H1 (cell line): Measurements from ENCODE around the gene ASMTL. TPM values are rescaled to one million over a fixed set of nuclear protein-coding genes. Genes with fewer than 3 reads are reported as not detected.

Experiments used
- CTCF ChIA-PET: fragments of 300-600 bp; sonication (Branson Sonifier 250); formaldehyde crosslinking; loops from one replicate; lab custom pipeline; 2021; ENCODE audit not compliant: partially characterized antibody; lab: Charles Lee
- POLR2A ChIA-PET: fragments of 300-600 bp; sonication (Branson Sonifier 250); formaldehyde crosslinking; loops from one replicate; lab custom pipeline; 2021; ENCODE audit warnings: inconsistent platforms; ENCODE audit not compliant: partially characterized antibody; lab: Charles Lee
- DNase-seq, 2 experiments: peaks; one replicate each; pipeline versions ENCODE4 v3.0.0 to v3.0.0-alpha.2; 2010 to 2022; ENCODE audit warnings: low spot score in 2 of 2, low read depth in 1 of 2, mixed read lengths in 1 of 2
- FAIRE-seq: peaks from 2 replicates; lab custom pipeline; 2011; peaks lifted over from hg19 to GRCh38; lab: Jason Lieb, UNC
- H2AFZ ChIP-seq: 2 replicates; pipeline ENCODE4 v1.8.1; 2012; ENCODE audit warnings: low read length, inconsistent platforms
- H2AK5ac ChIP-seq: 2 replicates; pipeline ENCODE4 v1.6.1; 2013; ENCODE audit warnings: low read depth, low read length
- H2BK120ac ChIP-seq: replicated peaks from 2 replicates; pipeline ENCODE3; 2013; ENCODE audit warnings: low read depth, low read length, inconsistent platforms
- H2BK12ac ChIP-seq: 2 replicates; pipeline ENCODE4 v1.6.1; 2013; ENCODE audit warnings: low read depth, low read length
- H2BK15ac ChIP-seq: 2 replicates; pipeline ENCODE4 v1.6.1; 2013; ENCODE audit warnings: low read length
- H2BK20ac ChIP-seq: 2 replicates; pipeline ENCODE4 v1.6.1; 2013; ENCODE audit warnings: low read length
- H2BK5ac ChIP-seq: 2 replicates; pipeline ENCODE4 v1.6.1; 2013; ENCODE audit warnings: low read depth, low read length
- H3K14ac ChIP-seq: 2 replicates; pipeline ENCODE4 v1.6.1; 2013; ENCODE audit warnings: inconsistent platforms; ENCODE audit not compliant: insufficient read length
- H3K18ac ChIP-seq: 2 replicates; pipeline ENCODE4 v1.6.1; 2013; ENCODE audit warnings: low read length; ENCODE audit errors: extremely low read depth
- H3K23ac ChIP-seq: 2 replicates; pipeline ENCODE4 v1.6.1; 2013; ENCODE audit warnings: inconsistent platforms; ENCODE audit not compliant: insufficient read length
- H3K23me2 ChIP-seq: 2 replicates; pipeline ENCODE4 v1.6.1; 2013; ENCODE audit warnings: low read depth, low read length
- H3K27ac ChIP-seq: 2 replicates; pipeline ENCODE4 v1.6.1; 2011; ENCODE audit warnings: low read depth, low read length, inconsistent platforms
- H3K27me3 ChIP-seq, 4 experiments: replicated peaks in 1 of 4; 1 replicate in 1 of 4; 2 replicates in 3 of 4; pipeline versions ENCODE4 v1.6.1 to v1.8.1; 2011 to 2013; ENCODE audit warnings: low read length in 3 of 4, mild to moderate bottlenecking in 3 of 4, inconsistent platforms in 2 of 4, mixed read lengths in 2 of 4, moderate library complexity in 1 of 4; ENCODE audit not compliant: control insufficient read depth in 3 of 4, insufficient read depth in 3 of 4; ENCODE audit errors: extremely low read depth in 1 of 4
- H3K36me3 ChIP-seq, 4 experiments: 2 replicates each; pipeline versions ENCODE4 v1.6.1 to v1.8.1; 2011 to 2013; ENCODE audit warnings: mild to moderate bottlenecking in 4 of 4, low read length in 3 of 4, moderate library complexity in 2 of 4, control low read depth in 1 of 4, inconsistent platforms in 1 of 4; ENCODE audit not compliant: insufficient read depth in 4 of 4, control insufficient read depth in 2 of 4
- H3K4ac ChIP-seq: replicated peaks from 2 replicates; pipeline ENCODE3; 2013; ENCODE audit warnings: low read length, low read depth, mixed read lengths, inconsistent platforms; ENCODE audit not compliant: insufficient read length
- H3K4me1 ChIP-seq, 4 experiments: replicated peaks in 1 of 4; 1 replicate in 1 of 4; 2 replicates in 3 of 4; pipeline versions ENCODE4 v1.6.1 to v1.8.1; 2011 to 2013; ENCODE audit warnings: low read length in 3 of 4, inconsistent platforms in 2 of 4, mixed read lengths in 1 of 4; ENCODE audit not compliant: insufficient read depth in 4 of 4, control insufficient read depth in 3 of 4
- H3K4me2 ChIP-seq, 2 experiments: 2 replicates each; pipeline versions ENCODE4 v1.6.1 to v1.8.1; 2011 to 2013; ENCODE audit warnings: low read depth in 2 of 2, low read length in 2 of 2, control low read depth in 1 of 2, inconsistent platforms in 1 of 2, mild to moderate bottlenecking in 1 of 2; ENCODE audit not compliant: insufficient read depth in 1 of 2
- H3K4me3 ChIP-seq, 4 experiments: fragments of 200-600, 300-600 bp in 1 of 4; sonication (generic), shearing (Covaris generic), sonication (Bioruptor Twin) in 1 of 4; 2 replicates each; pipeline versions ENCODE4 v1.5.1 to v1.8.1; 2011 to 2016; ENCODE audit warnings: low read length in 4 of 4, low read depth in 3 of 4, control low read depth in 2 of 4, inconsistent platforms in 2 of 4, mild to moderate bottlenecking in 2 of 4, mixed read lengths in 1 of 4, moderate library complexity in 1 of 4; ENCODE audit not compliant: insufficient read depth in 2 of 4; ENCODE audit errors: extremely low read depth in 1 of 4
- H3K56ac ChIP-seq: replicated peaks from 2 replicates; pipeline ENCODE3; 2013; ENCODE audit warnings: low read depth, mild to moderate bottlenecking, mixed read lengths, low read length, inconsistent platforms; ENCODE audit not compliant: insufficient read length
- H3K79me1 ChIP-seq: 2 replicates; pipeline ENCODE4 v1.6.1; 2013; ENCODE audit warnings: low read depth, low read length, control low read depth
- H3K79me2 ChIP-seq, 2 experiments: 2 replicates each; pipeline versions ENCODE4 v1.6.1 to v1.8.1; 2012 to 2013; ENCODE audit warnings: low read length in 2 of 2, mild to moderate bottlenecking in 2 of 2, inconsistent platforms in 1 of 2; ENCODE audit not compliant: insufficient read depth in 2 of 2, control insufficient read depth in 1 of 2
- H3K9ac ChIP-seq, 4 experiments: replicated peaks in 1 of 4; 1 replicate in 1 of 4; 2 replicates in 3 of 4; pipeline versions ENCODE4 v1.6.1 to v1.8.1; 2011 to 2013; ENCODE audit warnings: low read depth in 3 of 4, low read length in 3 of 4, control low read depth in 2 of 4, mild to moderate bottlenecking in 2 of 4, moderate library complexity in 2 of 4, inconsistent platforms in 1 of 4; ENCODE audit errors: extremely low read depth in 1 of 4
- H3K9me3 ChIP-seq, 2 experiments: 2 replicates each; pipeline versions ENCODE4 v1.6.1 to v1.8.1; 2012 to 2013; ENCODE audit warnings: mild to moderate bottlenecking in 2 of 2, moderate library complexity in 2 of 2, control low read depth in 1 of 2, inconsistent platforms in 1 of 2, low read depth in 1 of 2, low read length in 1 of 2, mixed read lengths in 1 of 2; ENCODE audit not compliant: insufficient read depth in 2 of 2
- H4K20me1 ChIP-seq, 2 experiments: replicated peaks in 1 of 2; 2 replicates each; pipeline versions ENCODE3 to v1.8.1; 2011 to 2013; ENCODE audit warnings: inconsistent platforms in 2 of 2, low read length in 2 of 2, mild to moderate bottlenecking in 1 of 2; ENCODE audit not compliant: insufficient read depth in 2 of 2, control insufficient read depth in 1 of 2
- H4K5ac ChIP-seq: 2 replicates; pipeline ENCODE4 v1.6.1; 2013; ENCODE audit warnings: low read length, low read depth, mixed read lengths, inconsistent platforms; ENCODE audit not compliant: insufficient read length
- H4K8ac ChIP-seq: 2 replicates; pipeline ENCODE4 v1.8.0; 2013; ENCODE audit warnings: mild to moderate bottlenecking, moderate library complexity, low read length, inconsistent platforms; ENCODE audit not compliant: insufficient read depth; ENCODE audit errors: extremely low read depth
- H4K91ac ChIP-seq: replicated peaks from 2 replicates; pipeline ENCODE3; 2013; ENCODE audit warnings: low read length, mixed read lengths, inconsistent platforms; ENCODE audit not compliant: insufficient read length
- FOSL1 ChIP-seq: IDR thresholded peaks from 2 replicates; pipeline ENCODE4 v1.6.1; 2011; ENCODE audit warnings: mild to moderate bottlenecking, low read depth, low read length, moderate library complexity; ENCODE audit not compliant: insufficient read depth
- GABPA ChIP-seq: IDR thresholded peaks from 2 replicates; pipeline ENCODE4 v1.6.1; 2011; ENCODE audit warnings: mild to moderate bottlenecking, low read length, moderate library complexity, borderline replicate concordance; ENCODE audit not compliant: insufficient read depth
- HDAC2 ChIP-seq, 2 experiments: fragments of 300-600 bp in 1 of 2; sonication (generic) in 1 of 2; IDR thresholded peaks; 2 replicates each; pipeline ENCODE4 v1.6.1; 2011 to 2012; ENCODE audit warnings: low read depth in 2 of 2, low read length in 2 of 2, mild to moderate bottlenecking in 2 of 2, moderate library complexity in 2 of 2, borderline replicate concordance in 1 of 2, inconsistent platforms in 1 of 2
- KDM1A ChIP-seq: fragments of 200-600, 300-600 bp; sonication (generic); IDR thresholded peaks from 2 replicates; pipeline ENCODE4 v1.7.1; 2016; ENCODE audit warnings: mild to moderate bottlenecking, low read length, borderline replicate concordance
- SIN3A ChIP-seq, 2 experiments: IDR thresholded peaks in 1 of 2; conservative IDR thresholded peaks in 1 of 2; 2 replicates each; pipeline ENCODE4 v1.6.1; 2011 to 2012; ENCODE audit warnings: low read length in 2 of 2, improper control_type of control experiment in 1 of 2, low read depth in 1 of 2, mild to moderate bottlenecking in 1 of 2
- WGBS, 2 experiments: shearing (Covaris generic) in 1 of 2; methylation state at CpG; one replicate each; pipeline versions ENCODE4 v1.1.6 to v1.1.7; 2013 to 2015; ENCODE audit warnings: low lambda C conversion rate in 2 of 2, mixed read lengths in 2 of 2, inconsistent platforms in 1 of 2, low coverage in 1 of 2, missing lambda C conversion rate in 1 of 2; ENCODE audit not compliant: insufficient replicate concordance in 2 of 2, insufficient coverage in 1 of 2, insufficient read length in 1 of 2; ENCODE audit errors: extremely low coverage in 1 of 2, missing lambda C conversion rate in 1 of 2; 5-methylcytosine and 5-hydroxymethylcytosine counted together
- polyA plus RNA-seq, 7 experiments: library from polyadenylated mRNA; depleted of rRNA in 3 of 7; stranded (reverse) in 5 of 7; unstranded in 2 of 7; fragments of >200 nt in 5 of 7; fragments of 200-250 nt in 2 of 7; gene quantifications; 1 replicate in 5 of 7; 2 replicates in 1 of 7; 4 replicates in 1 of 7; pipeline versions ENCODE4 v1.2.1 to v1.2.3, GENCODE V29; 2011 to 2013; ENCODE audit warnings: missing spikeins in 2 of 7, mixed read lengths in 2 of 7
- total RNA-seq: library from RNA; stranded (reverse); fragmentation: NEBNext Ultra II Directional; extraction: Animal tissue kit (Norgen Biotek cat#: 25700); gene quantifications from 2 replicates; pipeline ENCODE4 v1.2.1, GENCODE V29; 2021

ASMTL gene
- total and polyA plus RNA-seq, 2 of the 8 experiments (the other 6 are each of a cell fraction or from before 2014, with no cell fraction given): 75.6 to 81.4 TPM

- H4K91ac ChIP-seq: peak overlapping the region; percentile 12
- peak overlapping the region; percentile 77 to 99 (median 99) for H3K9ac ChIP-seq
- no peak overlapping the region for H3K4ac ChIP-seq
- no peak overlapping the region for H3K18ac ChIP-seq
- no peak overlapping the region for H2AK5ac ChIP-seq
- no peak overlapping the region for H2BK20ac ChIP-seq
- H3K79me1 ChIP-seq: peaks cover 7% of the 10 kb centered on the region
- peak overlapping the region; percentile 99; the same call in 1 of the 2 replicates for H3K27ac ChIP-seq
- peaks cover 0 to 5% (median 2%) of the 10 kb centered on the region in 4 experiments; a peak in 4 of 7 replicates for H3K4me1 ChIP-seq
- H4K8ac ChIP-seq: no peak overlapping the region
- CTCF ChIA-PET: no interaction called here
- no peaks in the 10 kb centered on the region for H3K27me3 ChIP-seq
- FAIRE-seq: no peak
- peak overlapping the region; percentile 94 to 100 (median 98) for H3K4me3 ChIP-seq
- no peak overlapping the region for H2BK120ac ChIP-seq
- no peak overlapping the region for H2AFZ ChIP-seq
- H2BK15ac ChIP-seq: no peak overlapping the region
- H3K56ac ChIP-seq: peak overlapping the region; percentile 95
- H3K36me3 ChIP-seq: peaks cover 46 to 55% (median 51%) of the 10 kb centered on the region in 4 experiments
- 0 out of 4 replicates have a peak, but pooled peaks of 1 of the 2 experiments have one; percentile 13 for TF ChIP-seq HDAC2 (IDR thresholded peaks at IDR 0.05; ENCODE audit: borderline replicate concordance in 1 of 2, low read depth in 2 of 2, low read length in 2 of 2)
- peak; percentile 48; the same call in 1 of the 2 replicates for TF ChIP-seq KDM1A
- TF ChIP-seq SIN3A (conservative IDR thresholded peaks at IDR 0.05 in 1 of 2, IDR thresholded peaks at IDR 0.05 in 1 of 2; ENCODE audit: low read depth in 1 of 2, low read length in 2 of 2): no peak
- no peak for TF ChIP-seq GABPA
- TF ChIP-seq FOSL1: no peak
- TF ChIP-seq, all 59 proteins: peak for 2
- H2BK12ac ChIP-seq: no peak overlapping the region
- H3K14ac ChIP-seq: no peak overlapping the region
- H3K23me2 ChIP-seq: peaks cover 10% of the 10 kb centered on the region; the same call in 1 of the 2 replicates
- 0 out of 2 replicates have a peak overlapping the region, but pooled peaks have one; percentile 48 for H2BK5ac ChIP-seq
- POLR2A ChIA-PET: no interaction called here
- peaks cover 23 to 73% of the 10 kb centered on the region in 2 experiments for H3K79me2 ChIP-seq
- DNase-seq: no peak
- no peak overlapping the region for H4K5ac ChIP-seq
- no peaks in the 10 kb centered on the region for H3K9me3 ChIP-seq
- peak overlapping the region; percentile 86 to 88 for H3K4me2 ChIP-seq
- peaks cover 31 to 55% of the 10 kb centered on the region in 2 experiments for H4K20me1 ChIP-seq
- no peak overlapping the region for H3K23ac ChIP-seq
- 62% methylated on average over 30 of the region's 30 CpGs; no CpG with 5 or more reads in 1 of the 2 experiments for WGBS, 2 experiments
Observed at GRCh38 chrX:1390621-1391369, 61.9 kb downstream of the ASMTL start.
